SK-N-SH (cell line): ENCODE data around the gene RPL37A. TPM values are rescaled to one million over a fixed set of nuclear protein-coding genes. Genes with fewer than 3 reads are reported as not detected.

Source experiments
- CTCF ChIA-PET: fragments of 300-600, 350-600 bp; formaldehyde crosslinking; extraction: SDS; loops from one replicate; lab custom pipeline; 2021; lab: Yijun Ruan, JAX
- POLR2A ChIA-PET: fragments of 350-600 bp; sonication (Branson Sonifier 250); formaldehyde crosslinking; extraction: SDS; loops from one replicate; lab custom pipeline; 2020; ENCODE audit warnings: antibody characterized with exemption, inconsistent platforms; lab: Yijun Ruan, JAX
- DNase-seq: peaks from one replicate; pipeline ENCODE4 v3.0.0; 2012
- H2AFZ ChIP-seq: fragments of 200-600 bp; sonication (generic); 2 replicates; pipeline ENCODE4 v1.8.1; 2016; ENCODE audit warnings: antibody characterized with exemption, mild to moderate bottlenecking, low read depth
- H3F3A ChIP-seq: fragments of 200-600 bp; sonication (generic); replicated peaks from 2 replicates; pipeline ENCODE3; 2016; ENCODE audit warnings: antibody characterized with exemption, mild to moderate bottlenecking; ENCODE audit not compliant: insufficient read depth
- H3K27ac ChIP-seq, 2 experiments: fragments of 200-500 bp in 1 of 2; fragments of 200-600 bp in 1 of 2; sonication (Bioruptor generic) in 1 of 2; sonication (generic), shearing (Covaris generic) in 1 of 2; 2 replicates each; pipeline versions ENCODE4 v1.5.1 to v1.6.1; 2014 to 2016; ENCODE audit warnings: low read depth in 2 of 2, inconsistent platforms in 1 of 2, low read length in 1 of 2, mild to moderate bottlenecking in 1 of 2, mixed read lengths in 1 of 2
- H3K27me3 ChIP-seq: fragments of 200-600 bp; sonication (generic), shearing (Covaris generic); 2 replicates; pipeline ENCODE4 v1.6.1; 2016; ENCODE audit warnings: mixed run types; ENCODE audit not compliant: insufficient read depth
- H3K36me3 ChIP-seq, 2 experiments: fragments of 200-500 bp in 1 of 2; fragments of 200-600 bp in 1 of 2; sonication (Bioruptor generic) in 1 of 2; sonication (generic) in 1 of 2; replicated peaks in 1 of 2; 2 replicates each; pipeline versions ENCODE3 to v1.5.1; 2014 to 2016; ENCODE audit warnings: low read length in 1 of 2, mild to moderate bottlenecking in 1 of 2; ENCODE audit not compliant: insufficient read depth in 2 of 2, control insufficient read depth in 1 of 2
- H3K4me1 ChIP-seq, 2 experiments: fragments of 200-500 bp in 1 of 2; fragments of 200-600 bp in 1 of 2; sonication (Bioruptor generic) in 1 of 2; sonication (generic), shearing (Covaris generic) in 1 of 2; 2 replicates each; pipeline versions ENCODE4 v1.5.1 to v1.6.1; 2014 to 2016; ENCODE audit warnings: low read depth in 1 of 2, low read length in 1 of 2, mixed run types in 1 of 2; ENCODE audit not compliant: insufficient read depth in 2 of 2, control insufficient read depth in 1 of 2
- H3K4me2 ChIP-seq: fragments of 200-600 bp; sonication (generic), shearing (Covaris generic); 2 replicates; pipeline ENCODE4 v1.6.1; 2017; ENCODE audit warnings: mixed run types
- H3K4me3 ChIP-seq, 2 experiments: fragments of 200-500 bp in 1 of 2; fragments of 200-600 bp in 1 of 2; sonication (Bioruptor generic) in 1 of 2; sonication (generic), shearing (Covaris generic) in 1 of 2; 2 replicates each; pipeline versions ENCODE4 v1.5.1 to v1.8.1; 2014 to 2016; ENCODE audit warnings: low read depth in 2 of 2, inconsistent platforms in 1 of 2, low read length in 1 of 2, mild to moderate bottlenecking in 1 of 2, mixed read lengths in 1 of 2, moderate library complexity in 1 of 2
- H3K79me2 ChIP-seq: fragments of 200-600 bp; sonication (generic); 2 replicates; pipeline ENCODE4 v1.8.1; 2017; ENCODE audit warnings: mild to moderate bottlenecking; ENCODE audit not compliant: insufficient read depth
- H3K9ac ChIP-seq: fragments of 200-600 bp; sonication (generic); 2 replicates; pipeline ENCODE4 v1.6.1; 2017; ENCODE audit warnings: mixed run types
- H3K9me2 ChIP-seq: fragments of 200-600 bp; sonication (generic); 2 replicates; pipeline ENCODE4 v1.6.1; 2017; ENCODE audit warnings: mixed run types
- H3K9me3 ChIP-seq: fragments of 200-600 bp; sonication (generic); 2 replicates; pipeline ENCODE4 v1.6.1; 2017; ENCODE audit warnings: mixed run types, mild to moderate bottlenecking, moderate library complexity
- H4K20me1 ChIP-seq: fragments of 200-600 bp; sonication (generic); 2 replicates; pipeline ENCODE4 v1.6.1; 2017; ENCODE audit warnings: mild to moderate bottlenecking, mixed run types; ENCODE audit not compliant: insufficient read depth
- CHD2 ChIP-seq: fragments of 150-350 bp; IDR thresholded peaks from 2 replicates; pipeline ENCODE4 v1.6.1; 2018; ENCODE audit warnings: low read length; ENCODE audit not compliant: partially characterized antibody
- EP300 ChIP-seq, 2 experiments: IDR thresholded peaks; 2 replicates each; pipeline versions ENCODE4 v1.4.0 to v1.6.1; 2012; ENCODE audit warnings: borderline replicate concordance in 1 of 2, low read depth in 1 of 2, low read length in 1 of 2
- EZH2phosphoT487 ChIP-seq: fragments of 200-600 bp; sonication (generic); IDR thresholded peaks from 2 replicates; pipeline ENCODE4 v1.6.1; 2017; ENCODE audit warnings: low read depth, mixed run types, mild to moderate bottlenecking, antibody characterized with exemption, moderate library complexity, borderline replicate concordance
- FOSL2 ChIP-seq: IDR thresholded peaks from 2 replicates; pipeline ENCODE4 v1.4.0; 2012; ENCODE audit warnings: low read depth, mild to moderate bottlenecking, moderate library complexity, borderline replicate concordance
- FOXJ3 ChIP-seq: sonication (generic); formaldehyde crosslinking; IDR thresholded peaks from 2 replicates; pipeline ENCODE4 v1.5.1; 2020; ENCODE audit warnings: mild to moderate bottlenecking, missing genetic modification reagents
- FOXM1 ChIP-seq: IDR thresholded peaks from 2 replicates; pipeline ENCODE4 v1.4.0; 2012; ENCODE audit warnings: low read depth, mild to moderate bottlenecking
- GABPA ChIP-seq: IDR thresholded peaks from 2 replicates; pipeline ENCODE4 v1.4.0; 2012; ENCODE audit warnings: low read depth, mild to moderate bottlenecking
- GATA2 ChIP-seq: sonication (generic); formaldehyde crosslinking; IDR thresholded peaks from 2 replicates; pipeline ENCODE4 v1.5.0; 2020; ENCODE audit warnings: mild to moderate bottlenecking, missing genetic modification reagents
- JUND ChIP-seq: IDR thresholded peaks from 2 replicates; pipeline ENCODE4 v1.4.0; 2012
- MXI1 ChIP-seq: IDR thresholded peaks from 2 replicates; pipeline ENCODE4 v1.6.1; 2012; ENCODE audit warnings: mild to moderate bottlenecking, low read depth, low read length, improper control_type of control experiment
- NFIC ChIP-seq: IDR thresholded peaks from 2 replicates; pipeline ENCODE4 v1.4.0; 2012; ENCODE audit warnings: borderline replicate concordance
- NRF1 ChIP-seq: IDR thresholded peaks from 2 replicates; pipeline ENCODE4 v1.6.1; 2012; ENCODE audit warnings: low read depth, mild to moderate bottlenecking, low read length
- POLR2AphosphoS5 ChIP-seq: IDR thresholded peaks from 2 replicates; pipeline ENCODE4 v1.6.1; 2012; ENCODE audit warnings: low read depth, low read length
- RAD21 ChIP-seq: IDR thresholded peaks from 2 replicates; pipeline ENCODE4 v1.6.1; 2012; ENCODE audit warnings: mild to moderate bottlenecking, low read length
- RCOR1 ChIP-seq: fragments of 150-350 bp; IDR thresholded peaks from 2 replicates; pipeline ENCODE4 v1.6.1; 2017; ENCODE audit warnings: antibody characterized with exemption, low read length
- RFX5 ChIP-seq: IDR thresholded peaks from 2 replicates; pipeline ENCODE4 v1.6.1; 2012; ENCODE audit warnings: mild to moderate bottlenecking, improper control_type of control experiment, low read length
- RXRA ChIP-seq: IDR thresholded peaks from 2 replicates; pipeline ENCODE4 v1.4.0; 2012; ENCODE audit warnings: low read depth, mild to moderate bottlenecking, borderline replicate concordance
- SMC3 ChIP-seq: IDR thresholded peaks from 2 replicates; pipeline ENCODE4 v1.6.1; 2012; ENCODE audit warnings: low read depth, low read length, improper control_type of control experiment
- TAF1 ChIP-seq: IDR thresholded peaks from 2 replicates; pipeline ENCODE4 v1.6.1; 2012; ENCODE audit warnings: low read depth, mild to moderate bottlenecking, low read length, moderate library complexity, borderline replicate concordance
- TCF12 ChIP-seq: IDR thresholded peaks from 2 replicates; pipeline ENCODE4 v1.4.0; 2012
- TEAD4 ChIP-seq: IDR thresholded peaks from 2 replicates; pipeline ENCODE4 v1.4.0; 2012; ENCODE audit warnings: mild to moderate bottlenecking, borderline replicate concordance; ENCODE audit not compliant: insufficient read depth
- YY1 ChIP-seq: IDR thresholded peaks from 2 replicates; pipeline ENCODE4 v1.4.0; 2012; ENCODE audit warnings: low read depth, mild to moderate bottlenecking
- WGBS: methylation state at CpG from one replicate; pipeline ENCODE4 v1.1.6; 2017; ENCODE audit warnings: low lambda C conversion rate; 5-methylcytosine and 5-hydroxymethylcytosine counted together
- polyA plus RNA-seq, 3 experiments: library from polyadenylated mRNA; depleted of rRNA; stranded (reverse); fragments of >200 nt; gene quantifications; 2 replicates each; pipeline ENCODE4 v1.2.3, GENCODE V29; 2012
- TF ChIP-seq, protein P1 (sequence below): IDR thresholded peaks from 2 replicates; pipeline ENCODE4; 2012
- TF ChIP-seq, protein P2 (sequence below): IDR thresholded peaks from 2 replicates; pipeline ENCODE4 v1.4.0; 2012; ENCODE audit warnings: low read depth, borderline replicate concordance

Gene RPL37A
- polyA plus RNA-seq, 1 of the 3 experiments (the other 2 are of a cell fraction), result 2,018 TPM

DNA sequence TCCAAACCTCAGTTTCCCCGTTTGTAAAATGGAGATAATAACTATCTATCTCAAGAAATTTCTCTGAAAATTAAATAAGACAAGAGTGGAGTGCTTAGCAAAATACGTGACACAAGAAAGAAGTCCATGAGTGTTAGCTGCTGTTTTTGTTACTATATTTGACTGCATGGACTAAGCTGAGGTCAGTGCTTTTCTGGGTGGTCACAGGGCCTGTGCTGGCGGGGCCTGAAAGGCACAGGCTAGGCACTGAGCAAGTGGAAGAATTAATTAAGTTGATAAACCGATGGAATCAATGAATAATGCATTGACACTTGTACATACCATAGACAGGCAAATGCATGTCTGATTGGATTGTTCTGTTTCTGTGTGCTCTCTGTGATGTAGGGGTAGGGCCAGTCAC is 27.3 kb downstream of the RPL37A start:
- no peak for DNase-seq
- Histone ChIP-seq H3K36me3 (no peaks in the 10 kb centered on the region), H3K4me2 (no peak overlapping the region), H3K9me3 (no peaks in the 10 kb centered on the region), H3K9ac (no peak overlapping the region), H3K79me2 (no peaks in the 10 kb centered on the region), H4K20me1 (no peaks in the 10 kb centered on the region), H3K4me1 (peaks cover 2 to 6% of the 10 kb centered on the region in 2 experiments; a peak in 2 of 4 replicates), H3K27ac (no peak overlapping the region), H3K4me3 (no peak overlapping the region), H3K9me2 (no peaks in the 10 kb centered on the region), H3K27me3 (no peaks in the 10 kb centered on the region), H3F3A (no peaks in the 10 kb centered on the region), H2AFZ (no peak overlapping the region)
- ChIA-PET POLR2A (no interaction called here), CTCF (interaction anchor here (1.0 to 13.9 kb wide), 4 partner anchors 8 to 1187 kb away, joined by 4 to 614 read pairs (median 8); no protein-coding TSS in a partner anchor)
- TF ChIP-seq, protein P1, sequence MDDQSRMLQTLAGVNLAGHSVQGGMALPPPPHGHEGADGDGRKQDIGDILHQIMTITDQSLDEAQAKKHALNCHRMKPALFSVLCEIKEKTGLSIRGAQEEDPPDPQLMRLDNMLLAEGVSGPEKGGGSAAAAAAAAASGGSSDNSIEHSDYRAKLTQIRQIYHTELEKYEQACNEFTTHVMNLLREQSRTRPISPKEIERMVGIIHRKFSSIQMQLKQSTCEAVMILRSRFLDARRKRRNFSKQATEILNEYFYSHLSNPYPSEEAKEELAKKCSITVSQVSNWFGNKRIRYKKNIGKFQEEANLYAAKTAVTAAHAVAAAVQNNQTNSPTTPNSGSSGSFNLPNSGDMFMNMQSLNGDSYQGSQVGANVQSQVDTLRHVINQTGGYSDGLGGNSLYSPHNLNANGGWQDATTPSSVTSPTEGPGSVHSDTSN, result no peak
- TF ChIP-seq MXI1, result no peak
- no peak for TF ChIP-seq RXRA
- no peak for TF ChIP-seq NFIC
- TF ChIP-seq FOXJ3 (CRISPR knock-in tag), result no peak
- TF ChIP-seq FOSL2, result no peak
- no peak for TF ChIP-seq POLR2AphosphoS5
- no peak for TF ChIP-seq FOXM1
- no peak for TF ChIP-seq NRF1
- no peak for TF ChIP-seq YY1
- TF ChIP-seq EP300 (IDR thresholded peaks at IDR 0.05; ENCODE audit: borderline replicate concordance in 1 of 2, low read depth in 1 of 2, low read length in 1 of 2), result no peak
- TF ChIP-seq TCF12, result no peak
- TF ChIP-seq TAF1, result no peak
- no peak for TF ChIP-seq GATA2
- no peak for TF ChIP-seq GABPA
- no peak for TF ChIP-seq SMC3
- WGBS, result 68% methylated on average over 4 of the region's 4 CpGs

DNA sequence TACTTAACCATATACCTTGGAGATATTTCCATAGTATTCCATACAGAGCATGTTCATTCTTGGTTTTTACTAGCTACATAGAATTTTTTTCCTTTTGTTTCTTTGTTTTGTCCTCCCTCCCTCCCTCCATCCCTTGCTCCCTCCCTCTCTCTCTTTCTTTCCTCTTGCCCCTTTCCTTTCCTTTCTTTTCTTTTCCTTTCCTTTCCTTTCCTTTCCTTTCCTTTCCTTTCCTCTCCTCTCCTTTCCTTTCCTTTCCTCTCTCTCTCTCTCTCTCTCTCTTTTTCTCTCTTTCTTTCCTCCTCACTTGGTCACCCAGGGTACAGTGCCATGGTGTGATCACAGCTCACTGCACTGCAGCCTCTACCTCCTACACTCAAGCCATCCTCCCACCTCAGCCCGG is 28.3 kb downstream of the RPL37A start:
- Histone ChIP-seq H2AFZ (no peak overlapping the region), H3K9me2 (no peaks in the 10 kb centered on the region), H3K9me3 (no peaks in the 10 kb centered on the region), H3K4me2 (no peak overlapping the region), H3K79me2 (no peaks in the 10 kb centered on the region), H3K27ac (no peak overlapping the region), H3K4me1 (peaks cover 2 to 6% of the 10 kb centered on the region in 2 experiments; a peak in 2 of 4 replicates), H3K4me3 (no peak overlapping the region), H4K20me1 (no peaks in the 10 kb centered on the region), H3K27me3 (no peaks in the 10 kb centered on the region), H3F3A (no peaks in the 10 kb centered on the region), H3K36me3 (no peaks in the 10 kb centered on the region), H3K9ac (no peak overlapping the region)
- 88% methylated on average over 1 of the region's 1 CpG for WGBS
- POLR2A ChIA-PET, result no interaction called here
- CTCF ChIA-PET, result interaction anchor here (1.0 to 13.9 kb wide), 3 partner anchors 9 to 133 kb away, joined by 4 to 614 read pairs (median 10); no protein-coding TSS in a partner anchor
- no peak for DNase-seq
- TF ChIP-seq, protein P1, result no peak
- TF ChIP-seq FOXM1, result no peak
- no peak for TF ChIP-seq JUND
- TF ChIP-seq NFIC, result no peak
- no peak for TF ChIP-seq MXI1
- no peak for TF ChIP-seq RCOR1
- no peak for TF ChIP-seq RAD21
- no peak for TF ChIP-seq CHD2
- TF ChIP-seq NRF1, result no peak
- no peak for TF ChIP-seq SMC3
- no peak for TF ChIP-seq RXRA
- TF ChIP-seq, protein P2, sequence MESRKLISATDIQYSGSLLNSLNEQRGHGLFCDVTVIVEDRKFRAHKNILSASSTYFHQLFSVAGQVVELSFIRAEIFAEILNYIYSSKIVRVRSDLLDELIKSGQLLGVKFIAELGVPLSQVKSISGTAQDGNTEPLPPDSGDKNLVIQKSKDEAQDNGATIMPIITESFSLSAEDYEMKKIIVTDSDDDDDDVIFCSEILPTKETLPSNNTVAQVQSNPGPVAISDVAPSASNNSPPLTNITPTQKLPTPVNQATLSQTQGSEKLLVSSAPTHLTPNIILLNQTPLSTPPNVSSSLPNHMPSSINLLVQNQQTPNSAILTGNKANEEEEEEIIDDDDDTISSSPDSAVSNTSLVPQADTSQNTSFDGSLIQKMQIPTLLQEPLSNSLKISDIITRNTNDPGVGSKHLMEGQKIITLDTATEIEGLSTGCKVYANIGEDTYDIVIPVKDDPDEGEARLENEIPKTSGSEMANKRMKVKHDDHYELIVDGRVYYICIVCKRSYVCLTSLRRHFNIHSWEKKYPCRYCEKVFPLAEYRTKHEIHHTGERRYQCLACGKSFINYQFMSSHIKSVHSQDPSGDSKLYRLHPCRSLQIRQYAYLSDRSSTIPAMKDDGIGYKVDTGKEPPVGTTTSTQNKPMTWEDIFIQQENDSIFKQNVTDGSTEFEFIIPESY, result no peak
- TF ChIP-seq EZH2phosphoT487, result no peak
- no peak for TF ChIP-seq RFX5
- TF ChIP-seq TEAD4, result no peak
